HEK293 (cell line): ENCODE data around the gene WFS1.

ENCODE experiments used
- CTCF ChIA-PET: fragments of 350-600 bp; formaldehyde crosslinking; extraction: SDS; loops from one replicate; lab custom pipeline; 2021; ENCODE audit warnings: antibody characterized with exemption; lab: Yijun Ruan, JAX
- POLR2A ChIA-PET: fragments of 300-600 bp; formaldehyde crosslinking; extraction: SDS; loops from one replicate; lab custom pipeline; 2020; ENCODE audit warnings: antibody characterized with exemption, inconsistent platforms; lab: Yijun Ruan, JAX
- H3K27ac ChIP-seq: fragments of 200-500 bp; sonication (Bioruptor generic); 2 replicates; pipeline ENCODE4 v1.5.1; 2014; ENCODE audit warnings: low read depth, low read length, control low read depth, inconsistent platforms; ENCODE audit errors: extremely low read depth
- H3K36me3 ChIP-seq, 2 experiments: fragments of 200-500 bp in 1 of 2; sonication (Bioruptor generic) in 1 of 2; 1 replicate in 1 of 2; 2 replicates in 1 of 2; pipeline ENCODE4 v1.5.1; 2014 to 2017; ENCODE audit warnings: inconsistent platforms in 2 of 2, low read length in 2 of 2; ENCODE audit not compliant: control insufficient read depth in 2 of 2, insufficient read depth in 1 of 2
- H3K4me1 ChIP-seq: fragments of 200-500 bp; sonication (Bioruptor generic); 2 replicates; pipeline ENCODE4 v1.5.1; 2014; ENCODE audit warnings: mild to moderate bottlenecking, low read length, inconsistent platforms; ENCODE audit not compliant: control insufficient read depth, insufficient read depth
- H3K4me3 ChIP-seq: 2 replicates; pipeline ENCODE4 v1.5.1; 2011; ENCODE audit warnings: low read depth, mild to moderate bottlenecking, control low read depth, low read length, moderate library complexity
- H3K9me3 ChIP-seq: fragments of 200-500 bp; sonication (Bioruptor generic); 2 replicates; pipeline ENCODE4 v1.5.1; 2014; ENCODE audit warnings: low read depth, low read length, inconsistent platforms; ENCODE audit not compliant: control insufficient read depth, insufficient read depth
- ATF2 ChIP-seq: fragments of 450-650 bp; formaldehyde crosslinking; IDR thresholded peaks from 2 replicates; pipeline ENCODE4 v1.5.1; 2016; ENCODE audit warnings: missing biosample characterization, missing genetic modification characterization, low read depth
- GLI2 ChIP-seq: fragments of 450-650 bp; formaldehyde crosslinking; IDR thresholded peaks from 2 replicates; pipeline ENCODE4; 2017; ENCODE audit warnings: missing biosample characterization, missing genetic modification characterization, low read depth, borderline replicate concordance
- HOXC10 ChIP-seq: sonication (generic); formaldehyde crosslinking; IDR thresholded peaks from 2 replicates; pipeline ENCODE4 v1.8.1; 2023; ENCODE audit warnings: mild to moderate bottlenecking, missing genetic modification reagents
- SETDB1 ChIP-seq: IDR thresholded peaks from one replicate; pipeline ENCODE4 v1.6.1; 2017; ENCODE audit warnings: mild to moderate bottlenecking, low read length, moderate library complexity, mixed read lengths; ENCODE audit not compliant: insufficient read length
- SP2 ChIP-seq: fragments of 450-650 bp; formaldehyde crosslinking; IDR thresholded peaks from 2 replicates; pipeline ENCODE4 v1.5.1; 2016; ENCODE audit warnings: missing biosample characterization, missing genetic modification characterization
- ZBTB21 ChIP-seq: fragments of 450-650 bp; formaldehyde crosslinking; IDR thresholded peaks from 2 replicates; pipeline ENCODE4 v1.5.1; 2017; ENCODE audit warnings: missing biosample characterization, missing genetic modification characterization
- ZBTB7A ChIP-seq: fragments of 450-650 bp; formaldehyde crosslinking; IDR thresholded peaks from 2 replicates; pipeline ENCODE4 v1.5.1; 2016; ENCODE audit warnings: low read depth, missing biosample characterization, missing genetic modification characterization
- ZIC2 ChIP-seq: fragments of 450-650 bp; formaldehyde crosslinking; IDR thresholded peaks from 2 replicates; pipeline ENCODE4 v1.5.1; 2016; ENCODE audit warnings: missing biosample characterization, missing genetic modification characterization
- ZNF121 ChIP-seq: fragments of 450-650 bp; formaldehyde crosslinking; IDR thresholded peaks from 2 replicates; pipeline ENCODE4 v1.5.1; 2016; ENCODE audit warnings: missing biosample characterization, missing genetic modification characterization
- ZNF140 ChIP-seq: fragments of 450-650 bp; formaldehyde crosslinking; IDR thresholded peaks from 2 replicates; pipeline ENCODE4 v1.5.1; 2016; ENCODE audit warnings: missing biosample characterization, missing genetic modification characterization
- ZNF155 ChIP-seq: fragments of 450-650 bp; formaldehyde crosslinking; IDR thresholded peaks from 2 replicates; pipeline ENCODE4 v1.5.1; 2016; ENCODE audit warnings: missing biosample characterization, missing genetic modification characterization
- ZNF175 ChIP-seq: fragments of 450-650 bp; formaldehyde crosslinking; IDR thresholded peaks from 2 replicates; pipeline ENCODE4 v1.5.1; 2016; ENCODE audit warnings: missing biosample characterization, missing genetic modification characterization
- ZNF19 ChIP-seq: fragments of 450-650 bp; formaldehyde crosslinking; IDR thresholded peaks from 2 replicates; pipeline ENCODE4; 2016; ENCODE audit warnings: missing biosample characterization, missing genetic modification characterization, low read depth
- ZNF221 ChIP-seq: fragments of 450-650 bp; formaldehyde crosslinking; IDR thresholded peaks from 2 replicates; pipeline ENCODE4 v1.5.1; 2017; ENCODE audit warnings: missing biosample characterization, missing genetic modification characterization, borderline replicate concordance
- ZNF280D ChIP-seq: fragments of 450-650 bp; formaldehyde crosslinking; IDR thresholded peaks from 2 replicates; pipeline ENCODE4 v1.5.1; 2016; ENCODE audit warnings: missing biosample characterization, missing genetic modification characterization
- ZNF362 ChIP-seq: fragments of 450-650 bp; formaldehyde crosslinking; IDR thresholded peaks from 2 replicates; pipeline ENCODE4 v1.5.1; 2016; ENCODE audit warnings: missing biosample characterization, missing genetic modification characterization
- ZNF449 ChIP-seq: fragments of 450-650 bp; formaldehyde crosslinking; IDR thresholded peaks from 2 replicates; pipeline ENCODE4 v1.5.1; 2017; ENCODE audit warnings: missing biosample characterization, mild to moderate bottlenecking, missing genetic modification characterization, moderate library complexity
- ZNF623 ChIP-seq: fragments of 450-650 bp; formaldehyde crosslinking; IDR thresholded peaks from 2 replicates; pipeline ENCODE4 v1.5.1; 2016; ENCODE audit warnings: missing biosample characterization, missing genetic modification characterization
- ZNF660 ChIP-seq: fragments of 450-650 bp; IDR thresholded peaks from 2 replicates; pipeline ENCODE4 v1.5.1; 2018; ENCODE audit warnings: missing biosample characterization, mild to moderate bottlenecking, missing genetic modification characterization
- ZNF768 ChIP-seq: fragments of 450-650 bp; formaldehyde crosslinking; IDR thresholded peaks from 2 replicates; pipeline ENCODE4 v1.5.1; 2018; ENCODE audit warnings: missing biosample characterization, mild to moderate bottlenecking, missing genetic modification characterization
- ZNF776 ChIP-seq: fragments of 450-650 bp; formaldehyde crosslinking; IDR thresholded peaks from 2 replicates; pipeline ENCODE4 v1.5.0; 2017; ENCODE audit warnings: missing biosample characterization, missing genetic modification characterization, borderline replicate concordance
- ZNF830 ChIP-seq: fragments of 450-650 bp; IDR thresholded peaks from 2 replicates; pipeline ENCODE4 v1.5.0; 2018; ENCODE audit warnings: missing biosample characterization, missing genetic modification characterization, low read depth, mild to moderate bottlenecking, moderate library complexity

WFS1 gene

GRCh38 chr4:6307230-6307629 is 37.6 kb downstream of the WFS1 start:
- H3K27ac ChIP-seq: no peak overlapping the region
- H3K4me3 ChIP-seq: no peak overlapping the region
- peaks cover 0 to 23% of the 10 kb centered on the region in 2 experiments; a peak in 1 of 3 replicates for H3K36me3 ChIP-seq
- H3K9me3 ChIP-seq: no peaks in the 10 kb centered on the region
- CTCF ChIA-PET: no interaction called here
- TF ChIP-seq ZNF776 (tag by site-specific recombination) (no peak), GLI2 (tag by site-specific recombination) (no peak), ZNF449 (no peak), ZNF660 (tag by site-specific recombination) (no peak), ATF2 (no peak), ZBTB7A (no peak), ZNF19 (tag by site-specific recombination) (no peak)
- POLR2A ChIA-PET: no interaction called here
- no peaks in the 10 kb centered on the region for H3K4me1 ChIP-seq

- H3K36me3 ChIP-seq: peaks cover 0 to 17% of the 10 kb centered on the region in 2 experiments; a peak in 1 of 3 replicates
- H3K27ac ChIP-seq: no peak overlapping the region
- TF ChIP-seq ZNF776 (tag by site-specific recombination): no peak
- no peak for TF ChIP-seq ZBTB7A
- TF ChIP-seq ZNF623 (tag by site-specific recombination): no peak
- TF ChIP-seq ZNF175 (tag by site-specific recombination): no peak
- no peak for TF ChIP-seq ZNF155 (tag by site-specific recombination)
- TF ChIP-seq ZIC2: no peak
- no peak for TF ChIP-seq ZNF362
- no peak for TF ChIP-seq ZNF280D (tag by site-specific recombination)
- no peak for TF ChIP-seq HOXC10 (CRISPR knock-in tag)
- TF ChIP-seq ZBTB21: no peak
- TF ChIP-seq SETDB1: no peak
- TF ChIP-seq ZNF768: no peak
- TF ChIP-seq ZNF121 (tag by site-specific recombination): no peak
- TF ChIP-seq SP2 (tag by site-specific recombination): no peak
- no peak for TF ChIP-seq ZNF830
- no peak for TF ChIP-seq ZNF221
- no peak for TF ChIP-seq ZNF140 (tag by site-specific recombination)
- TF ChIP-seq, all 188 proteins: peak for 0
- ChIA-PET POLR2A (no interaction called here), CTCF (interaction anchor here (1.3 to 1.8 kb wide), 3 partner anchors 20 to 58 kb away, joined by 3 to 7 read pairs (median 6); no protein-coding TSS in a partner anchor)
- Histone ChIP-seq H3K4me1 (no peaks in the 10 kb centered on the region), H3K9me3 (no peaks in the 10 kb centered on the region), H3K4me3 (no peak overlapping the region)
Observed at GRCh38 chr4:6307891-6308290, 38.2 kb downstream of the WFS1 start.
